Measurements from ENCODE around the gene NKX1-2.

NKX1-2 gene

DNA sequence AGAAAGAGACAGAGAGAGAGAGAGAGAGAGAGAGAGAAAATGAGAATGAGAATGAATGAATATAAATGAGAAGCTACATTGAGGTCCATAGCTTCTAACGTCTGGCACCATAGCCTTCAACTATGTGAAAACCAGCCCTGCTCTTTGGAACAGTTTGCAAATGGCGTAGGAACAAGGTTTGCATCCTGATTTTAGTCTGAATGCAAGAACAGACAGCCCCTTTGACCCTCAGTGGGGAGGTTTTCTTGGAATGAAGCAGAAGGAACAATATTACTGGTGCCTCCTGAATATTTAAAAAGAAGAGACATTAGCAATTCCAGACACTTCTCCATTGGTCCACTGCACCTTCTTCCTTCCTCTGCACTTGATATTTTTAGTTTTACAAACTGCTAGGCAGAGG is 34.8 kb upstream of the NKX1-2 start:
- DNase-seq (ENCODE audit: low read depth), result no peak
- no peak overlapping the region for H3K4me3 ChIP-seq (ENCODE audit: low read depth, low read length)
- TF ChIP-seq, protein P1, sequence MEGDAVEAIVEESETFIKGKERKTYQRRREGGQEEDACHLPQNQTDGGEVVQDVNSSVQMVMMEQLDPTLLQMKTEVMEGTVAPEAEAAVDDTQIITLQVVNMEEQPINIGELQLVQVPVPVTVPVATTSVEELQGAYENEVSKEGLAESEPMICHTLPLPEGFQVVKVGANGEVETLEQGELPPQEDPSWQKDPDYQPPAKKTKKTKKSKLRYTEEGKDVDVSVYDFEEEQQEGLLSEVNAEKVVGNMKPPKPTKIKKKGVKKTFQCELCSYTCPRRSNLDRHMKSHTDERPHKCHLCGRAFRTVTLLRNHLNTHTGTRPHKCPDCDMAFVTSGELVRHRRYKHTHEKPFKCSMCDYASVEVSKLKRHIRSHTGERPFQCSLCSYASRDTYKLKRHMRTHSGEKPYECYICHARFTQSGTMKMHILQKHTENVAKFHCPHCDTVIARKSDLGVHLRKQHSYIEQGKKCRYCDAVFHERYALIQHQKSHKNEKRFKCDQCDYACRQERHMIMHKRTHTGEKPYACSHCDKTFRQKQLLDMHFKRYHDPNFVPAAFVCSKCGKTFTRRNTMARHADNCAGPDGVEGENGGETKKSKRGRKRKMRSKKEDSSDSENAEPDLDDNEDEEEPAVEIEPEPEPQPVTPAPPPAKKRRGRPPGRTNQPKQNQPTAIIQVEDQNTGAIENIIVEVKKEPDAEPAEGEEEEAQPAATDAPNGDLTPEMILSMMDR (IDR thresholded peaks at IDR 0.05; ENCODE audit: control insufficient read depth, extremely low read depth, insufficient read depth), result no peak

DNA sequence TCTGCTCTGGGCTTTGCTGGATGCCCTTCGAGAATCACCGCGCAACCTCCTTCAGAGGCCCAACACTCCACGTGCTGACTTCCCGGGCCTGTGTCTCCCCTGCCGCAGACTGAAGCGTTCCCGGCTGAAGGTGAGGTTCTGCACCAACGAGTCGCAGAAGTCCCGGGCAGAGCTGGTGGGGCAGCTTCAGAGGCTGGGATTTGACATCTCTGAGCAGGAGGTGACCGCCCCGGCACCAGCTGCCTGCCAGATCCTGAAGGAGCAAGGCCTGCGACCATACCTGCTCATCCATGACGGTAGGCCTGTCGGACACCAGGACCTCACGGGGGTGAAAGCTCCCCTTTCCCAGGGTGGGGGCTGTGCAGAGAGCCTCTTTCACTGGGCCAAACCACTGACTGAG is 34.2 kb upstream of the NKX1-2 start:
- TF ChIP-seq, protein P1 (IDR thresholded peaks at IDR 0.05; ENCODE audit: control insufficient read depth, extremely low read depth, insufficient read depth), result no peak
- no peak for DNase-seq (ENCODE audit: low read depth)
- H3K4me3 ChIP-seq (ENCODE audit: low read depth, low read length), result no peak overlapping the region

DNA sequence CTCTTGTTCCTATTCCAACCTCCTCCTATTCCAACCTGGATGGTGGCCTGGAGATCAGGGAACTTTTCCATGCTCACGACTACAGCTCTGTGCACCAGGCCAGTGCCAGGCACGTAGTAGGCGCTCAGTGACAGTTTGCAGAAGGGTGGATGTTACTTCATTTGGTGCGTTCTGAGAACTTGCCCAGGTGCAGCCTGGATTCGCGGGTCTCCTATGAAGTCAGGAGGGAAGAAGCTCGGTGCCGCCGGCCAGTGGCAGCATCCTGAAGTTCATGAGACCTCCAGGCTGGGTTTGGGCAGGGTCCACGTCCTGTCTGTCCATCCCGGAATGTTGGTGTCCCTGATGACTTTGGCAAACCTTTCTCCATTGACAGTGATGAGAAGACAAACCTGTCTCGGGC is 33.0 kb upstream of the NKX1-2 start:
- H3K4me3 ChIP-seq (ENCODE audit: low read depth, low read length), result no peak overlapping the region
- DNase-seq (ENCODE audit: low read depth), result no peak
- TF ChIP-seq, protein P1 (IDR thresholded peaks at IDR 0.05; ENCODE audit: control insufficient read depth, extremely low read depth, insufficient read depth), result no peak

DNA sequence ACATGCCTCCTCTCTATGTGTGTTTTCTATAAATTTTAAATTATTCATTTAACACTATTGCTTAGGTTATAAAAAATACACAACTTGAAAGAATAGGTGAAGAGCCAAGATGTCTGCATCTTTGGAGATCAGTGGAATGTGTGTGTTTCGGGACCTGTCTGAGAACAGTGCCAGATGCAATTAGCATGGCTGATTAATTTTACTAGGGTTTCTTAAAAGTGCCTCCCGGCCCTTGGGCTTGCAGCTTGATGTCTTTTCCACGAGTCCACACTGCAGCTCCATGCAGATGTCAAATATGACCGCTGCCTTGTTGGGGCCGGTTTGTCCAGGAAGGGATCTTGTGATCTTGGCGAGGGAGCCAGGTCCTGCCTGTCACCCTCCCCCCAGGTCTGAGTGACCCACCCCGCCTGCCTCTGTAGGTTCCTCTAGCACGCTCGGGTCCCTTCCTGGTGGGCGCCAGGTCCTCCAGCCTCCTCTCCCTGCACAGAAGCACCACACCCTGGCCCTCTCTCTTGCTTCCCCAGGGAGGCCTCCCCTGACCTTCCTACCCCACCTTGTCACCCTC is 32.5 kb upstream of the NKX1-2 start:
- no peak for DNase-seq (ENCODE audit: low read depth)
- TF ChIP-seq, protein P1 (IDR thresholded peaks at IDR 0.05; ENCODE audit: control insufficient read depth, extremely low read depth, insufficient read depth), result no peak
- H3K4me3 ChIP-seq (ENCODE audit: low read depth, low read length), result no peak overlapping the region

DNA sequence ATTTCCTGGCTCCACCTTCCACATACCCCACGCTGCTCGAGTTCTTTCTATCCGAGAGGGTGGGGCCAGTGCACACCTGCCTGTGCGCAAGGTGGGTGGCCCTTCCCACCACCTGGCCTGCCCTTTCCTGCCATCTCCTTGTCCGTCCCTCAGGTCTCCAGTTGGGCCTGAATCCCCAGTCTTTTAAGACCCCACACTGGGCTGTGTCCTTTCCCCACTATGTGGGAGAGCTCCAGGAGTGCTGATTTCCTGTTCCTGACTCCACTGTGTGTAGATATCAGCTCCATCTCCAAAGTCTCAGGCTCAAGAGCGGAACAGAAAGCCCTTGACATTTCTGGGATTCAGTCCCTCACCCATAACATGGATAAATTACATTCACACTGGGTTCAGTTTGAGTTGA is 31.9 kb upstream of the NKX1-2 start:
- TF ChIP-seq, protein P1 (IDR thresholded peaks at IDR 0.05; ENCODE audit: control insufficient read depth, extremely low read depth, insufficient read depth), result no peak
- DNase-seq (ENCODE audit: low read depth), result no peak
- H3K4me3 ChIP-seq (ENCODE audit: low read depth, low read length), result no peak overlapping the region

DNA sequence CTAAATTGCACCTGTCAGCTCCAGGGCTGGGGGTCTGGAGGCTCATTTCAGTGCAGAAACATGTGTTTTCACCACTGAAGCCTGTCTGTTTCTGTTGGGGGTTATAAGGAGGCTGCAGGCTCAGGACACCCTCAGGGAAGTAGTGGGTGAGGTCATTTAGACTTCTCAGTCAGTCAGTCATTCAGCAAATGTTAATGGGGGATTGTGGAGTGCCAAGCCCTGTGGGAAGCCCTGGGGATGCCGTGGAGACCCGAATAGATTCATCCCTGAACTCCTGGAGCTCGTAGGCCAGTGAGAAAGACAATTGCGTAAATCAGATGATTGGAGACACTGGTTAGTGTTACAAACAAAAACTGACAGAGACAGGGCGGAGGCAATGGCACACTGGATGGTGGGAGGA is 31.0 kb upstream of the NKX1-2 start:
- TF ChIP-seq, protein P1 (IDR thresholded peaks at IDR 0.05; ENCODE audit: control insufficient read depth, extremely low read depth, insufficient read depth), result no peak

DNA sequence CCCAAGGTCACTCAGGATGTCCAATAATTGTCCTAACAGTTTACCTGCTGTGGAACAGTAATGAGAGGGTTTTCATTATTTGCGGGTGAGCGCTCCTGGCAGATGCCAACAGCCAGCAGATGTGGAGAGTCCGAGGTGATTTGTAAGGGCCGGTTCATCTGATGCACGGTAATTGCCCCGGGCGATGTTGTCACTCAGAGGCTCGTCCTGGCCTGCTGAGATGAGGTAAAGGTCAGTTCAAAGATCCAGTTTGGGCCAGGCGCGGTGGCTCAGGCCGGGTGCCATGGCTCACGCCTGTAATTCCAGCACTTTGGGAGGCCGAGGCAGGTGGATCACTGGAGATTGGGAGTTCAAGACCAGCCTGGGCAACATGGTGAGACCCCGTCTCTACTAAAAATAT is 28.7 kb upstream of the NKX1-2 start:
- H3K4me3 ChIP-seq (ENCODE audit: low read depth, low read length), result no peak overlapping the region
- TF ChIP-seq, protein P1 (IDR thresholded peaks at IDR 0.05; ENCODE audit: control insufficient read depth, extremely low read depth, insufficient read depth), result no peak
- DNase-seq (ENCODE audit: low read depth), result no peak

More for the DNA sequence above, 31.0 kb upstream of the NKX1-2 start:
- H3K4me3 ChIP-seq (ENCODE audit: low read depth, low read length), result no peak overlapping the region
- DNase-seq (ENCODE audit: low read depth), result no peak
